ENCODE results near the gene CPNE4.
A peak's percentile ranks its signal among the peaks of the same experiment; 100 is the strongest.

The CPNE4 gene

GRCh38 chr3:131793870-131794269 lies 240.9 kb downstream of the CPNE4 start:
- no peak for TF ChIP-seq CTCF (IDR thresholded peaks at IDR 0.05; ENCODE audit: low read depth, low read length)
- no peaks in the 10 kb centered on the region for H3K27me3 ChIP-seq (ENCODE audit: insufficient read depth, low read depth, severe bottlenecking)
- H3K4me3 ChIP-seq (ENCODE audit: low read depth, low read length) = no peak overlapping the region
- no peak overlapping the region for H3K27ac ChIP-seq
- DNase-seq = no peak
- H3K36me3 ChIP-seq = no peaks in the 10 kb centered on the region
- no peaks in the 10 kb centered on the region for H3K9me3 ChIP-seq (ENCODE audit: severe bottlenecking)

GRCh38 chr3:131789188-131789587 lies 245.6 kb downstream of the CPNE4 start:
- no peak for TF ChIP-seq CTCF (IDR thresholded peaks at IDR 0.05; ENCODE audit: low read depth, low read length)
- Histone ChIP-seq H3K27ac (no peak overlapping the region), H3K36me3 (no peaks in the 10 kb centered on the region), H3K9me3 (ENCODE audit: severe bottlenecking) (no peaks in the 10 kb centered on the region), H3K27me3 (ENCODE audit: insufficient read depth, low read depth, severe bottlenecking) (no peaks in the 10 kb centered on the region), H3K4me3 (ENCODE audit: low read depth, low read length) (no peak overlapping the region)
- DNase-seq = no peak

- Histone ChIP-seq H3K36me3 (no peaks in the 10 kb centered on the region), H3K27ac (no peak overlapping the region), H3K9me3 (ENCODE audit: severe bottlenecking) (no peaks in the 10 kb centered on the region), H3K27me3 (ENCODE audit: insufficient read depth, low read depth, severe bottlenecking) (no peaks in the 10 kb centered on the region), H3K4me3 (ENCODE audit: low read depth, low read length) (no peak overlapping the region)
- DNase-seq = no peak
- TF ChIP-seq CTCF (IDR thresholded peaks at IDR 0.05; ENCODE audit: low read depth, low read length) = no peak
Measured at GRCh38 chr3:131786386-131786785, 248.4 kb downstream of the CPNE4 start.

- Histone ChIP-seq H3K27ac (peak overlapping the region; percentile 52), H3K27me3 (ENCODE audit: insufficient read depth, low read depth, severe bottlenecking) (no peaks in the 10 kb centered on the region), H3K36me3 (no peaks in the 10 kb centered on the region), H3K4me3 (ENCODE audit: low read depth, low read length) (no peak overlapping the region), H3K9me3 (ENCODE audit: severe bottlenecking) (peaks cover 10% of the 10 kb centered on the region)
- peak; percentile 65 for DNase-seq
- TF ChIP-seq CTCF (IDR thresholded peaks at IDR 0.05; ENCODE audit: low read depth, low read length) = no peak
Measured at GRCh38 chr3:131782751-131783150, 252.1 kb downstream of the CPNE4 start.

GRCh38 chr3:131778526-131778925 lies 256.3 kb downstream of the CPNE4 start:
- Histone ChIP-seq H3K9me3 (ENCODE audit: severe bottlenecking) (peaks cover 10% of the 10 kb centered on the region), H3K27me3 (ENCODE audit: insufficient read depth, low read depth, severe bottlenecking) (no peaks in the 10 kb centered on the region), H3K27ac (no peak overlapping the region), H3K36me3 (no peaks in the 10 kb centered on the region), H3K4me3 (ENCODE audit: low read depth, low read length) (no peak overlapping the region)
- no peak for DNase-seq
- no peak for TF ChIP-seq CTCF (IDR thresholded peaks at IDR 0.05; ENCODE audit: low read depth, low read length)

GRCh38 chr3:131775650-131776049 lies 259.2 kb downstream of the CPNE4 start:
- no peak for DNase-seq
- TF ChIP-seq CTCF (IDR thresholded peaks at IDR 0.05; ENCODE audit: low read depth, low read length) = no peak
- no peaks in the 10 kb centered on the region for H3K36me3 ChIP-seq
- H3K9me3 ChIP-seq (ENCODE audit: severe bottlenecking) = peaks cover 10% of the 10 kb centered on the region
- H3K27me3 ChIP-seq (ENCODE audit: insufficient read depth, low read depth, severe bottlenecking) = no peaks in the 10 kb centered on the region
- no peak overlapping the region for H3K4me3 ChIP-seq (ENCODE audit: low read depth, low read length)
- no peak overlapping the region for H3K27ac ChIP-seq

Data from WERI-Rb-1 (cell line).